Osteoblast (primary cell): ENCODE measurements around the gene MINDY1. TPM values are rescaled to one million over a fixed set of nuclear protein-coding genes. Genes with fewer than 3 reads are reported as not detected.

Source experiments
- DNase-seq: peaks from one replicate; pipeline ENCODE4 v3.0.0; 2011; ENCODE audit warnings: low spot score, mixed read lengths; ENCODE audit not compliant: insufficient read length; ENCODE audit errors: missing footprints
- H2AFZ ChIP-seq: 2 replicates; pipeline ENCODE4 v1.6.0; 2011; ENCODE audit warnings: mild to moderate bottlenecking, low read length
- H3K27ac ChIP-seq: 2 replicates; pipeline ENCODE4 v1.5.1; 2011; ENCODE audit warnings: mild to moderate bottlenecking, low read depth, low read length, moderate library complexity
- H3K27me3 ChIP-seq: 2 replicates; pipeline ENCODE4 v1.6.0; 2012; ENCODE audit warnings: mild to moderate bottlenecking, control low read depth, inconsistent platforms, low read length, moderate library complexity; ENCODE audit not compliant: insufficient read depth
- H3K36me3 ChIP-seq: 2 replicates; pipeline ENCODE4 v1.5.1; 2011; ENCODE audit warnings: mild to moderate bottlenecking, low read length, control low read depth, moderate library complexity; ENCODE audit not compliant: insufficient read depth
- H3K4me1 ChIP-seq: 2 replicates; pipeline ENCODE4 v1.5.1; 2011; ENCODE audit warnings: mild to moderate bottlenecking, low read length, control low read depth, moderate library complexity; ENCODE audit not compliant: insufficient read depth
- H3K4me2 ChIP-seq: 2 replicates; pipeline ENCODE4 v1.6.0; 2011; ENCODE audit warnings: mild to moderate bottlenecking, low read length; ENCODE audit not compliant: insufficient read depth
- H3K4me3 ChIP-seq: fragments of 200-600 bp; sonication (generic); 3 replicates; pipeline ENCODE4 v1.5.1; 2012; ENCODE audit warnings: mild to moderate bottlenecking, low read length, inconsistent platforms; ENCODE audit not compliant: insufficient read depth
- H3K79me2 ChIP-seq: 2 replicates; pipeline ENCODE4 v1.6.0; 2012; ENCODE audit warnings: mild to moderate bottlenecking, low read length, control low read depth, inconsistent platforms; ENCODE audit not compliant: insufficient read depth
- H3K9me3 ChIP-seq: 2 replicates; pipeline ENCODE4 v1.5.1; 2011; ENCODE audit warnings: low read depth, low read length, control low read depth
- H4K20me1 ChIP-seq: 2 replicates; pipeline ENCODE4 v1.6.0; 2012; ENCODE audit warnings: mild to moderate bottlenecking, low read length, control low read depth; ENCODE audit not compliant: insufficient read depth
- CTCF ChIP-seq: IDR thresholded peaks from 2 replicates; pipeline ENCODE4 v1.5.1; 2011; ENCODE audit warnings: mild to moderate bottlenecking, low read depth, low read length, moderate library complexity; ENCODE audit errors: extremely low read depth
- total RNA-seq: library from RNA; depleted of rRNA; stranded (reverse); fragments of >200 nt; gene quantifications from 2 replicates; pipeline ENCODE4 v1.2.3, GENCODE V29; 2012

MINDY1 gene
- 17.1 and 18.1 TPM in 2 replicates for total RNA-seq

- H3K27me3 ChIP-seq, result no peaks in the 10 kb centered on the region
- peaks cover 39% of the 10 kb centered on the region for H3K4me1 ChIP-seq
- no peaks in the 10 kb centered on the region for H4K20me1 ChIP-seq
- H3K4me2 ChIP-seq, result peak within 1 kb of the TSS; percentile 94
- H2AFZ ChIP-seq, result peak within 1 kb of the TSS; percentile 87
- H3K4me3 ChIP-seq, result peak within 1 kb of the TSS; percentile 99
- no peaks in the 10 kb centered on the region for H3K36me3 ChIP-seq
- peak within 1 kb of the TSS; percentile 91 for H3K27ac ChIP-seq
- peaks cover 30% of the 10 kb centered on the region for H3K79me2 ChIP-seq
- no peaks in the 10 kb centered on the region for H3K9me3 ChIP-seq
- DNase-seq, result peak; percentile 95
- TF ChIP-seq CTCF, result peak; percentile 57
These were observed at the start of gene MINDY1 for GRCh38 chr1:151006327-151007052. Gene MINDY1, minus strand, starts transcription at chr1:151006902. Its CDS starts 4,285 bp downstream, at chr1:151002617.

GRCh38 chr1:151056149-151056548 is 49.4 kb upstream of the MINDY1 start:
- no peak for TF ChIP-seq CTCF
- peak overlapping the region; percentile 53 for H3K27ac ChIP-seq
- H4K20me1 ChIP-seq, result peaks cover 49% of the 10 kb centered on the region
- no peak for DNase-seq
- H3K9me3 ChIP-seq, result no peaks in the 10 kb centered on the region
- H3K4me2 ChIP-seq, result peak overlapping the region; percentile 66
- peaks cover 73% of the 10 kb centered on the region for H3K79me2 ChIP-seq
- H3K4me3 ChIP-seq, result peak overlapping the region; percentile 13
- no peak overlapping the region for H2AFZ ChIP-seq
- peaks cover 31% of the 10 kb centered on the region for H3K4me1 ChIP-seq
- H3K27me3 ChIP-seq, result no peaks in the 10 kb centered on the region
- peaks cover 59% of the 10 kb centered on the region for H3K36me3 ChIP-seq

GRCh38 chr1:151055581-151055980 is 48.9 kb upstream of the MINDY1 start:
- TF ChIP-seq CTCF, result no peak

GRCh38 chr1:151054971-151055547 is 48.4 kb upstream of the MINDY1 start:
- H3K4me2 ChIP-seq, result no peak overlapping the region
- no peak for DNase-seq
- TF ChIP-seq CTCF, result no peak
- H4K20me1 ChIP-seq, result peaks cover 49% of the 10 kb centered on the region
- H2AFZ ChIP-seq, result no peak overlapping the region
- peaks cover 67% of the 10 kb centered on the region for H3K36me3 ChIP-seq
- H3K4me3 ChIP-seq, result no peak overlapping the region
- peaks cover 31% of the 10 kb centered on the region for H3K4me1 ChIP-seq
- H3K79me2 ChIP-seq, result peaks cover 62% of the 10 kb centered on the region
- H3K27me3 ChIP-seq, result no peaks in the 10 kb centered on the region
- no peaks in the 10 kb centered on the region for H3K9me3 ChIP-seq
- H3K27ac ChIP-seq, result peak overlapping the region; percentile 53

More at GRCh38 chr1:151055581-151055980, 48.9 kb upstream of the MINDY1 start:
- H3K36me3 ChIP-seq, result peaks cover 63% of the 10 kb centered on the region
- peak overlapping the region; percentile 53 for H3K27ac ChIP-seq
- peaks cover 67% of the 10 kb centered on the region for H3K79me2 ChIP-seq
- no peak overlapping the region for H2AFZ ChIP-seq
- no peak overlapping the region for H3K4me2 ChIP-seq
- no peaks in the 10 kb centered on the region for H3K27me3 ChIP-seq
- H3K4me1 ChIP-seq, result peaks cover 31% of the 10 kb centered on the region
- DNase-seq, result no peak
- H3K4me3 ChIP-seq, result no peak overlapping the region
- peaks cover 49% of the 10 kb centered on the region for H4K20me1 ChIP-seq
- H3K9me3 ChIP-seq, result no peaks in the 10 kb centered on the region
